ENCODE data around the gene RPRD1A.

RPRD1A gene

GRCh38 chr18:35964319-35964718, 103.0 kb downstream of the RPRD1A start:
- DNase-seq, result no peak

- no peak for DNase-seq
Observed at GRCh38 chr18:35962320-35962719, 105.0 kb downstream of the RPRD1A start.

GRCh38 chr18:35956226-35956625, 111.1 kb downstream of the RPRD1A start:
- DNase-seq, result no peak

GRCh38 chr18:35953688-35954087, 113.7 kb downstream of the RPRD1A start:
- DNase-seq, result no peak

GRCh38 chr18:35950628-35950982, 116.8 kb downstream of the RPRD1A start:
- no peak for DNase-seq

- DNase-seq, result peak; percentile 56
Observed at GRCh38 chr18:35949903-35950627, 117.3 kb downstream of the RPRD1A start.

GRCh38 chr18:35949090-35949489, 118.3 kb downstream of the RPRD1A start:
- no peak for DNase-seq

GRCh38 chr18:35948080-35948479, 119.3 kb downstream of the RPRD1A start:
- DNase-seq, result no peak

GRCh38 chr18:35942661-35943060, 124.7 kb downstream of the RPRD1A start:
- DNase-seq, result no peak

GRCh38 chr18:35942133-35942532, 125.2 kb downstream of the RPRD1A start:
- no peak for DNase-seq

- no peak for DNase-seq
Observed at GRCh38 chr18:35941299-35941698, 126.1 kb downstream of the RPRD1A start.
